K562 (cell line): ENCODE measurements around the gene CEMP1.
"Not testable (repeated sequence)": the region's sequence is repeated elsewhere in the genome, so short reads cannot be mapped to it uniquely, and the experiment has no call there.

Source experiments
- CCAR2 ChIP-seq: fragments of 200-400 bp; formaldehyde crosslinking; IDR thresholded peaks from 2 replicates; pipeline ENCODE4 v1.6.1; 2017; ENCODE audit warnings: mild to moderate bottlenecking, low read depth, low read length
- ZNF830 ChIP-seq: fragments of 250-450 bp; sonication (Bioruptor Pico); IDR thresholded peaks from 2 replicates; pipeline ENCODE4 v1.5.0; 2021; ENCODE audit warnings: mild to moderate bottlenecking

- not testable (repeated sequence) for TF ChIP-seq ZNF830, CCAR2
Observed at GRCh38 chr16:2551420-2551889, 20.2 kb upstream of the CEMP1 start.
